Bronchial epithelial cell (primary cell): Measurements from ENCODE around the gene SAE1. TPM values are rescaled to one million over a fixed set of nuclear protein-coding genes. Genes with fewer than 3 reads are reported as not detected.

Source experiments
- DNase-seq: peaks from one replicate; pipeline ENCODE4 v3.0.0-alpha.2; 2010; ENCODE audit warnings: low read depth
- FAIRE-seq: peaks from 2 replicates; lab custom pipeline; 2011; peaks lifted over from hg19 to GRCh38; lab: Jason Lieb, UNC
- H3K27me3 ChIP-seq: 2 replicates; pipeline ENCODE4 v1.5.1; 2011; ENCODE audit warnings: low read length; ENCODE audit not compliant: control insufficient read depth, insufficient read depth
- H3K36me3 ChIP-seq: 2 replicates; pipeline ENCODE4 v1.5.1; 2011; ENCODE audit warnings: low read length; ENCODE audit not compliant: control insufficient read depth, insufficient read depth
- H3K4me3 ChIP-seq: 2 replicates; pipeline ENCODE4 v1.5.1; 2011; ENCODE audit warnings: mild to moderate bottlenecking, low read depth, low read length, control low read depth
- CTCF ChIP-seq: IDR thresholded peaks from 2 replicates; pipeline ENCODE4 v1.5.1; 2011; ENCODE audit warnings: mild to moderate bottlenecking, moderate library complexity, low read length, control low read depth, inconsistent platforms; ENCODE audit not compliant: insufficient read depth, severe bottlenecking
- total RNA-seq: library from RNA; depleted of rRNA; stranded (reverse); fragments of >200 nt; gene quantifications from 2 replicates; pipeline ENCODE4 v1.2.1, GENCODE V29; 2014

Gene SAE1
- total RNA-seq, 1 donor from 2014 or later = 90.6 TPM

- FAIRE-seq (no peak), DNase-seq (no peak)
- no peaks in the 10 kb centered on the region for H3K27me3 ChIP-seq
- TF ChIP-seq CTCF = no peak
- H3K4me3 ChIP-seq = no peak overlapping the region
- H3K36me3 ChIP-seq = peaks cover 12% of the 10 kb centered on the region
Measured at GRCh38 chr19:47146920-47147319, 16.3 kb downstream of the SAE1 start.

- DNase-seq (no peak), FAIRE-seq (no peak)
- TF ChIP-seq CTCF = no peak
- Histone ChIP-seq H3K4me3 (no peak overlapping the region), H3K27me3 (no peaks in the 10 kb centered on the region), H3K36me3 (peaks cover 9% of the 10 kb centered on the region)
Measured at GRCh38 chr19:47151627-47152026, 21.0 kb downstream of the SAE1 start.

GRCh38 chr19:47152205-47152604 lies 21.6 kb downstream of the SAE1 start:
- Histone ChIP-seq H3K27me3 (no peaks in the 10 kb centered on the region), H3K36me3 (peaks cover 13% of the 10 kb centered on the region), H3K4me3 (no peak overlapping the region)
- FAIRE-seq = no peak
- no peak for TF ChIP-seq CTCF
- DNase-seq = no peak

GRCh38 chr19:47152632-47153031 lies 22.0 kb downstream of the SAE1 start:
- no peak for TF ChIP-seq CTCF
- DNase-seq = peak; percentile 96
- no peak overlapping the region for H3K4me3 ChIP-seq
- peaks cover 14% of the 10 kb centered on the region for H3K36me3 ChIP-seq
- H3K27me3 ChIP-seq = no peaks in the 10 kb centered on the region
- no peak for FAIRE-seq

GRCh38 chr19:47153266-47153665 lies 22.6 kb downstream of the SAE1 start:
- no peak for TF ChIP-seq CTCF
- H3K36me3 ChIP-seq = peaks cover 15% of the 10 kb centered on the region
- FAIRE-seq (no peak), DNase-seq (peak; percentile 69)
- no peak overlapping the region for H3K4me3 ChIP-seq
- H3K27me3 ChIP-seq = no peaks in the 10 kb centered on the region

GRCh38 chr19:47155148-47155547 lies 24.5 kb downstream of the SAE1 start:
- H3K4me3 ChIP-seq = no peak overlapping the region
- DNase-seq = no peak
- no peak for TF ChIP-seq CTCF
- H3K36me3 ChIP-seq = peaks cover 15% of the 10 kb centered on the region
- no peaks in the 10 kb centered on the region for H3K27me3 ChIP-seq
- no peak for FAIRE-seq
